ENCODE data around the gene CPT1B. TPM values are rescaled to one million over a fixed set of nuclear protein-coding genes. Genes with fewer than 3 reads are reported as not detected.
"Not testable (repeated sequence)": the region's sequence is repeated elsewhere in the genome, so short reads cannot be mapped to it uniquely, and the experiment has no call there.

The CPT1B gene
- total RNA-seq, 1 donor from 2014 or later, result 10.3 TPM

- DNase-seq, result no peak
Measured at GRCh38 chr22:50527921-50528681, 50.1 kb downstream of the CPT1B start.

GRCh38 chr22:50526834-50527801 is 51.1 kb downstream of the CPT1B start:
- DNase-seq, result peak; percentile 19

- peak; percentile 77 for DNase-seq
Measured at GRCh38 chr22:50526108-50526833, 52.0 kb downstream of the CPT1B start.

- DNase-seq, result no peak
Measured at GRCh38 chr22:50525858-50526107, 52.4 kb downstream of the CPT1B start.

GRCh38 chr22:50525104-50525857 is 52.9 kb downstream of the CPT1B start, which contains the start of gene SCO2:
Gene SCO2 (minus strand): TSS chr22:50525598. CDS start chr22:50524411, 1,187 bp downstream.
- peak; percentile 98 for DNase-seq

GRCh38 chr22:50524676-50525103 is 53.5 kb downstream of the CPT1B start:
- DNase-seq, result no peak

GRCh38 chr22:50523806-50524675 is 54.2 kb downstream of the CPT1B start:
- DNase-seq, result no peak

- DNase-seq, result no peak
Measured at GRCh38 chr22:50523458-50523805, 54.8 kb downstream of the CPT1B start.

- no peak for DNase-seq
Measured at GRCh38 chr22:50522806-50523438, 55.3 kb downstream of the CPT1B start.

- no peak for DNase-seq
Measured at GRCh38 chr22:50522208-50522805, 55.9 kb downstream of the CPT1B start.

GRCh38 chr22:50521710-50522109 is 56.5 kb downstream of the CPT1B start:
- DNase-seq, result no peak

- no peak for DNase-seq
Measured at GRCh38 chr22:50520826-50521453, 57.3 kb downstream of the CPT1B start.

GRCh38 chr22:50520184-50520583 is 58.0 kb downstream of the CPT1B start:
- DNase-seq, result not testable (repeated sequence)

- no peak for DNase-seq
Measured at GRCh38 chr22:50519151-50519550, 59.1 kb downstream of the CPT1B start.

Other genes with a start within 250 kb of the CPT1B start
- gene PPP6R2, start 235.1 kb downstream of the CPT1B start, total RNA-seq, result 31.5 TPM
- 31.9 TPM for gene SBF1, start 103.4 kb downstream of the CPT1B start, total RNA-seq
- gene ADM2, start 96.9 kb downstream of the CPT1B start, total RNA-seq, result 0.39 TPM
- not detected for gene MIOX, start 91.6 kb downstream of the CPT1B start, total RNA-seq
- gene LMF2, start 70.7 kb downstream of the CPT1B start, total RNA-seq, result 16.1 TPM
- gene NCAPH2, start 70.2 kb downstream of the CPT1B start, total RNA-seq, result 29.7 TPM
- gene SCO2, start 52.8 kb downstream of the CPT1B start, total RNA-seq, result 0.59 TPM
- 16.3 TPM for gene TYMP, start 48.4 kb downstream of the CPT1B start, total RNA-seq
- 0.30 TPM for gene KLHDC7B, start 32.5 kb downstream of the CPT1B start, total RNA-seq
- gene SYCE3, start 15.5 kb downstream of the CPT1B start, total RNA-seq, result not detected
- 28.3 TPM for gene CHKB, start 4.4 kb upstream of the CPT1B start, total RNA-seq
- 1.6 TPM for gene MAPK8IP2, start 22.4 kb upstream of the CPT1B start, total RNA-seq
- 8.4 TPM for gene ARSA, start 49.7 kb upstream of the CPT1B start, total RNA-seq
- gene SHANK3, start 94.4 kb upstream of the CPT1B start, total RNA-seq, result 7.2 TPM
- gene ACR, start 159.8 kb upstream of the CPT1B start, total RNA-seq, result 0.39 TPM
- 8.7 TPM for gene RABL2B, start 205.2 kb upstream of the CPT1B start, total RNA-seq

All from skin of body (tissue), 2 donors.